ENCODE data around the gene PELI1. TPM values are rescaled to one million over a fixed set of nuclear protein-coding genes. Genes with fewer than 3 reads are reported as not detected.

Gene PELI1
- total RNA-seq, 2 experiments from 2014 or later: 25.6 to 29.8 TPM

DNA sequence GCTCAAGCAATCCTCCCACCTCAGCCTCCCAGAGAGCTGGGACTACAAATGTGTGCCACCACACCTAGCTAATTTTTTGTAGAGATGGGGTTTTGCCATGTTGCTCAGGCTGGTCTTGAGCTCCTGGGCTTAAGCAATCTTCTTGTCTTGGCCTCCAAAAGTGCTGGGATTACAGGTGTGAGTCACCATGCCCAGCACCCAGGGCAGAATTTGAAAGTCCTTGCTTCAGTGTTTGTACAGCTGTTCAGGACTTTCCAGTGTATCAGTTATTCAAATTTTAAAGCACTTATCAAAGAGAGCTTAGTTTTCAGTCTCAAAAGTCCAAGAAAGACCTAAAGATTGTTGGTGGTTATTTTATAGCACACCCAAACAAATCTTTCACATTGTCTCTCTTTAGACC is 81.4 kb downstream of the PELI1 start:
- peaks cover 3% of the 10 kb centered on the region for H3K36me3 Mint-ChIP-seq (ENCODE audit: low read depth)
- no peak for DNase-seq
- ChIA-PET POLR2A (no interaction called here), CTCF (interaction anchor here (0.7 to 2.9 kb wide), 6 partner anchors 10 to 268 kb away, joined by 3 to 13 read pairs (median 4); no protein-coding TSS in a partner anchor)
- H3K9me3 Mint-ChIP-seq: peaks cover 7% of the 10 kb centered on the region
- H3K4me1 Mint-ChIP-seq: peaks cover 25% of the 10 kb centered on the region
- no peak overlapping the region for H3K4me3 Mint-ChIP-seq
- no peak overlapping the region for H3K27ac Mint-ChIP-seq
- no peaks in the 10 kb centered on the region for H3K27me3 Mint-ChIP-seq

DNA sequence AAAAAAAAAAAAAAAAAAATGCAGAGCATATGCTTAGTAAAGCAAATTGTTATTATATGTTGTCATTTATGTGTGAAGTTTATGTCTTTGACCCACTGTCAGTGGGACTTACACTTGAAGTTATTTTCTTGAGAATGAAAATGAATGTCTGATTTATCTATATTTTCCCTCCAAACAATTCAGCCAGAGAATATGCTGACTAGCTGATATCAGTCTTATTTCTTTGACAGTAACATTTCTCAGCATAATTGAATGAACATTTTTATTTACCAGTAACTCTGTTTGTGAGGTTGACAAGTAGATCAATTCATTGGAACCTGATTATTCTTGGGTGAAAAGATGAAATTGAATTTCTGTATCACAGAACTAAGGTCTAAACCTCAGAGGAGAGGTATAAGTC is 85.0 kb downstream of the PELI1 start:
- DNase-seq: no peak
- Mint-ChIP-seq H3K4me1 (peaks cover 17% of the 10 kb centered on the region), H3K4me3 (no peak overlapping the region), H3K27ac (no peak overlapping the region), H3K9me3 (no peaks in the 10 kb centered on the region), H3K27me3 (no peaks in the 10 kb centered on the region), H3K36me3 (ENCODE audit: low read depth) (no peaks in the 10 kb centered on the region)
- POLR2A ChIA-PET: no interaction called here
- CTCF ChIA-PET: interaction anchor here (0.7 to 2.3 kb wide), 4 partner anchors 10 to 268 kb away, joined by 4 to 15 read pairs (median 5); no protein-coding TSS in a partner anchor

DNA sequence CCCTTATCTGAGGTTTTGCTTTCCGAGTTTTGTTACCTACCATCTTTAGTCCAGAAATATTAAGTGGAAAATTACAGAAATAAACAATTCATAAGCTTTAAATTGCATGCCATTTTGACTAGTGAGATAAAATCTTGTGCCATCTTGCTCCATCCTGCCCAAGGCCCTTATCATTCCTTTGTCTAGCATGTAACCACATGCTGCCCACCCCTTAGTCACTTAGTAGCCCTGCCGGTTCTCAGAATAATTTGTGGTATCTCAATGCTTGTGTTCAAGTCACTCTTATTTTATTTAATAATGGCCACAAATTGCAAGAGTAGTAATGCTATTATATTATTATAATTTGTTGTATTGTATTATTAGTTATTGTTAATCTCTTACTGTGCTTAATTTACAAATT is 88.2 kb downstream of the PELI1 start:
- H3K27ac Mint-ChIP-seq: no peak overlapping the region
- CTCF ChIA-PET: no interaction called here
- peaks cover 28% of the 10 kb centered on the region for H3K4me1 Mint-ChIP-seq
- DNase-seq: no peak
- H3K4me3 Mint-ChIP-seq: no peak overlapping the region
- no peaks in the 10 kb centered on the region for H3K27me3 Mint-ChIP-seq
- no peaks in the 10 kb centered on the region for H3K36me3 Mint-ChIP-seq (ENCODE audit: low read depth)
- POLR2A ChIA-PET: no interaction called here
- no peaks in the 10 kb centered on the region for H3K9me3 Mint-ChIP-seq

DNA sequence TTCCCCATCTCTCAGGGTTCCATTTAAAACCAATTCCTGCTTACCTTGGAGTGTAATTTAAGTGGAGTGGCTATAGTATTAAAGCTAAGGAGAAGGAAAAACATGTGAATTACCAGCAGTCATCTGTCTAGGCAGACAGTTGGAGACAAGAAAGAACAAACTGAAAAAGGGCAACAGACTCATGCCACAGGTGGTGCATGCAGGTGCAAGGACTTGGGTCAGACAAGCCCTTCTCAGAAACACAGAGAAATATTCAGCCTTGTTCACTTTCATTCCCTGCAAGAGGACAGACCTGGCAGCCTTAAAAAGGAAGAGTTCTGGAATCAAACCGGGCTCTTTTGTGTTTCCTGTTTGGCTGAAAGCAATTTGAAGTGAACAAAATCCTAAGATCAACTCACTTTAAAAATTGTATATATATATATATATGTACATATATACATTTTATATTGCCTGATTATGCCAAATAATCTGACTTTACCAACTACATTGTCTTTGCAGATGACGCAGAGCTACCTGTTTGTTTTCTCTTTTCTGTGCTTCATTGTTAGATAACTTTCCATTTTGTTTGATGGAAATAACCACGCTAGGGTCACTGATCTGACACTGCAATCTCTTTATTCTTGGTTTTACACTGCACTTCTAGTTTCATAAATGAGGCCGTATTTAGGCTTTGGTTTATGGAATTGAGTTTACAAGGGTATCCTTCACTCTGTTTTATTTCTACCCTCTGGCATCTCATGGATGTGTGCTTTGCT is 89.9 kb downstream of the PELI1 start:
- no peak for DNase-seq
- Mint-ChIP-seq H3K36me3 (ENCODE audit: low read depth) (no peaks in the 10 kb centered on the region), H3K27me3 (no peaks in the 10 kb centered on the region), H3K4me1 (peaks cover 35% of the 10 kb centered on the region), H3K27ac (no peak overlapping the region), H3K4me3 (no peak overlapping the region), H3K9me3 (no peaks in the 10 kb centered on the region)
- ChIA-PET POLR2A (no interaction called here), CTCF (interaction anchor here (1.0 to 1.2 kb wide), 3 partner anchors 21 to 284 kb away, joined by 3 read pairs; no protein-coding TSS in a partner anchor)

DNA sequence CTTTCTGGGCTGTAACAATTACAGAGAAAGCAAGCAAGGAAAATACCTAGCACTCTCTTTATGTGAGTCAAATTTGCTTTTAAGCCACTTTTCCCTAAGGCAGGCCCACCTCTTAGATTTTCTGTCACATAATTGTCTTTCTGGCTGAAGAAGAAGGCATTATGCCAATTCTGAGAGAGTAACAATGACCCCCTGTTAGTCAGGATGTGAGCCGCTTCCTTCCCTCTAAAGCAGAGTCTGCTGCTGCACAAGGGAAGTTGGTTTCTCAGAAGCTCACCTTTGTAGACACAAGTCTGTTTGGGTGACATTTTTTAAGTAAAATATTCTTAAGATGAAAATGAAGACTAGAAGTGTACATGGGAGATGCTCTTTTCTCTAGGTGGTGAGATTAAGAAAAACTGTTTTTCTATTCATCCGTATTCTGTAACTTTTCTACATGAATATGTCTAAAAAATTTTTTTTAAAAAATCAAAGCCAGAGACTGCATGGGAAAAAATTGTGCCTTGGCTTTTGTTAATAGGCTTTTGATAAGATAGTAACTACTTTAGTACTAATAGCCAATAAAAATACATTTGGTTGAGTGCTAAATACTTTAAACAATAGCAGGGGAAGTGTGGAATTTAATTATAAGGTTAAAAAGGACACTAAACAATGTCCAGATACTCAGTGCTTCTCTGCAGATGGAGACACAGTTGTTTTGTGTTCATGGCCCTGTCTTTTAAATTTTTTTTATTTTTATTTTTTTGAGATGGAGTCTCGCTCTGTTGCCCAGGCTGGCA is 91.6 kb downstream of the PELI1 start:
- ChIA-PET CTCF (interaction anchor here (1.0 to 1.3 kb wide), 2 partner anchors 10 to 436 kb away, joined by 3 read pairs; no protein-coding TSS in a partner anchor), POLR2A (no interaction called here)
- Mint-ChIP-seq H3K27ac (no peak overlapping the region), H3K4me1 (peaks cover 43% of the 10 kb centered on the region), H3K27me3 (no peaks in the 10 kb centered on the region), H3K9me3 (no peaks in the 10 kb centered on the region), H3K4me3 (no peak overlapping the region), H3K36me3 (ENCODE audit: low read depth) (no peaks in the 10 kb centered on the region)
- DNase-seq: peak; percentile 31

DNA sequence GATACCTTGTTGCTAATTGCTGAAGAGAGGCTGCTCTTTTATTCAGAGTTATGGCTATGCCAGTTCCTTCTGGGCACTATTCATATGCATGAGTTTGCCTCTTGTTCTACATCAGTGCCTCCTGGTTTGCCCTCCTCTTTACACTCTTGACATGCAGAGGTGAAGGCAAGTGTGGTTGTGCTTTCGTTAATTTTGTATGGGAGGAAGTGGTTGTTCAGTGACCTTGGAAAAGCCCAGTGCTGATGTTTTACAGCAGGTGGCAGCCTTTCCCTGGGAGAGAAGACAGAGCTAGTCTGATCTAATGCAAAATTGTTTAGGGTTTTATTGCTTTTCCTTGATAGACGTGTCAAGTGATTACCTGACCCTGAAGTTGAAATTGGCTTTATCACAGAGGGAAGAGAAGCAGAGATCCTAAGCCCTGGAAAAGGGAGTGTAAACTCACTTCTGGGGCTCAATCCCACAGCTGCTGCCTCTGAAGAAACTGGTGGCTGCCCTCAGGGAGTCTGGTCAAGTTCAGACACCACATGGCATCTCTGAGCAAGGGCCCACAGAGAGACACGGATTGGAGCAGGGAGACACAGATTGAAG is 94.5 kb downstream of the PELI1 start:
- ChIA-PET POLR2A (no interaction called here), CTCF (interaction anchor here (0.6 to 3.6 kb wide), 15 partner anchors 10 to 558 kb away, joined by 3 to 72 read pairs (median 6); no protein-coding TSS in a partner anchor)
- no peaks in the 10 kb centered on the region for H3K27me3 Mint-ChIP-seq
- H3K4me3 Mint-ChIP-seq: no peak overlapping the region
- peaks cover 41% of the 10 kb centered on the region for H3K4me1 Mint-ChIP-seq
- peak overlapping the region; percentile 22 for H3K27ac Mint-ChIP-seq
- DNase-seq: peak; percentile 86
- no peaks in the 10 kb centered on the region for H3K36me3 Mint-ChIP-seq (ENCODE audit: low read depth)
- no peaks in the 10 kb centered on the region for H3K9me3 Mint-ChIP-seq

DNA sequence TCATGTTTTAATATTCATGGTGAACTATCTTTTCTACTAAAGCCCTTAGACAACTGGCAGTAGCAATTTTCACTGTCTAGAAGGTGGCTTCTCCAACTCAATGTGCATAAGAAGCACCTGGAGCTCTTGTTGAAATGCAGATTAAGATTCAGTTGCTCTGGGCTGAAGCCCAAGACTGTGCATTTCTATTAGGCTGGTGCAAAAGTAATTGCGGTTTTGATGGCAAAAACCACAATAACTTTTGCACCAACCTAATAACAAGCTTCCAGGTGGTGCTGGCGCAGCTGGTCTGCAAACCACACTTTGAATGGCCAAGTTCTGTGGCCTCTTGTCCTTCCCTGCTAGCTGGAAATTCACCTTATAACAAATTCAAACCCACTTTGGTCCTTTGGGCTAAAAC is 98.3 kb downstream of the PELI1 start:
- H3K36me3 Mint-ChIP-seq (ENCODE audit: low read depth): no peaks in the 10 kb centered on the region
- H3K27ac Mint-ChIP-seq: no peak overlapping the region
- H3K9me3 Mint-ChIP-seq: no peaks in the 10 kb centered on the region
- H3K4me3 Mint-ChIP-seq: no peak overlapping the region
- ChIA-PET POLR2A (no interaction called here), CTCF (interaction anchor here (0.6 to 1.9 kb wide), 4 partner anchors 9 to 285 kb away, joined by 3 to 7 read pairs (median 4); no protein-coding TSS in a partner anchor)
- no peak for DNase-seq
- H3K4me1 Mint-ChIP-seq: peaks cover 17% of the 10 kb centered on the region
- no peaks in the 10 kb centered on the region for H3K27me3 Mint-ChIP-seq

Other genes starting within 250 kb of the PELI1 start
- gene VPS54, start 125.0 kb downstream of the PELI1 start, total RNA-seq: 10 to 100 TPM; 16.8 to 17.4 TPM

All from activated CD4-positive, alpha-beta T cell treated with anti-CD3 and anti-CD28 coated beads, Interleukin-2, amount 10 ng/mL, durations not matched to agents 7 days and 5 days (primary cell).